Vagina (tissue), 2 donors: ENCODE measurements around the gene ZSCAN12. TPM values are rescaled to one million over a fixed set of nuclear protein-coding genes. Genes with fewer than 3 reads are reported as not detected.
"Not testable (repeated sequence)": the region's sequence is repeated elsewhere in the genome, so short reads cannot be mapped to it uniquely, and the experiment has no call there.

Experiments used
- DNase-seq, 2 donors: peaks; one replicate each; pipeline ENCODE4 v3.0.0-alpha.2; 2017; ENCODE audit errors: extremely low spot score in 2 of 2
- H3K27ac ChIP-seq: fragments of 200-600 bp; sonication (generic); one replicate; pipeline ENCODE4 v1.5.1; 2019
- H3K27me3 ChIP-seq: fragments of 200-600 bp; sonication (generic); one replicate; pipeline ENCODE4 v1.5.1; 2019
- H3K36me3 ChIP-seq, 2 donors: fragments of 200-600 bp; sonication (generic); one replicate each; pipeline ENCODE4 v1.5.1; 2017 to 2019
- H3K4me1 ChIP-seq: fragments of 200-600 bp; sonication (generic); one replicate; pipeline ENCODE4 v1.5.1; 2019
- H3K4me3 ChIP-seq, 2 donors: fragments of 200-600 bp; sonication (generic); 1 replicate in 1 of 2; 2 replicates in 1 of 2; pipeline ENCODE4 v1.5.1; 2016 to 2019
- H3K9me3 ChIP-seq: fragments of 200-600 bp; sonication (generic); one replicate; pipeline ENCODE4 v1.5.1; 2019
- POLR2A ChIP-seq, 2 donors: fragments of 450-650 bp; IDR thresholded peaks; one replicate each; pipeline ENCODE4 v1.6.1; 2017; ENCODE audit warnings: antibody characterized with exemption in 2 of 2, mild to moderate bottlenecking in 2 of 2, moderate library complexity in 2 of 2
- POLR2AphosphoS5 ChIP-seq, 2 donors: sonication (generic); formaldehyde crosslinking; IDR thresholded peaks; one replicate each; pipeline ENCODE4 v1.9.0; 2017; ENCODE audit warnings: antibody characterized with exemption in 2 of 2, mild to moderate bottlenecking in 2 of 2, low read depth in 1 of 2; ENCODE audit not compliant: insufficient read depth in 1 of 2
- intact Hi-C: fragments of 100-400 bp; cut with DNase I; formaldehyde crosslinking; loops from one replicate; pipeline ENCODE4 v1.15.1; 2023
- total RNA-seq: library from RNA; depleted of rRNA; stranded (reverse); fragments of >200 nt; gene quantifications from one replicate; pipeline ENCODE4 v1.2.3, GENCODE V29; 2016
- TF ChIP-seq, protein P1 (sequence below), 3 experiments: fragments of 450-650 bp in 2 of 3; fragments of 200-600 bp in 1 of 3; sonication (generic) in 1 of 3; IDR thresholded peaks; one replicate each; pipeline ENCODE4 v1.5.1; 2017 to 2019; ENCODE audit warnings: antibody characterized with exemption in 3 of 3, mild to moderate bottlenecking in 2 of 3, moderate library complexity in 2 of 3

Gene ZSCAN12
- total RNA-seq, 1 donor from 2014 or later: 5.9 TPM

DNA sequence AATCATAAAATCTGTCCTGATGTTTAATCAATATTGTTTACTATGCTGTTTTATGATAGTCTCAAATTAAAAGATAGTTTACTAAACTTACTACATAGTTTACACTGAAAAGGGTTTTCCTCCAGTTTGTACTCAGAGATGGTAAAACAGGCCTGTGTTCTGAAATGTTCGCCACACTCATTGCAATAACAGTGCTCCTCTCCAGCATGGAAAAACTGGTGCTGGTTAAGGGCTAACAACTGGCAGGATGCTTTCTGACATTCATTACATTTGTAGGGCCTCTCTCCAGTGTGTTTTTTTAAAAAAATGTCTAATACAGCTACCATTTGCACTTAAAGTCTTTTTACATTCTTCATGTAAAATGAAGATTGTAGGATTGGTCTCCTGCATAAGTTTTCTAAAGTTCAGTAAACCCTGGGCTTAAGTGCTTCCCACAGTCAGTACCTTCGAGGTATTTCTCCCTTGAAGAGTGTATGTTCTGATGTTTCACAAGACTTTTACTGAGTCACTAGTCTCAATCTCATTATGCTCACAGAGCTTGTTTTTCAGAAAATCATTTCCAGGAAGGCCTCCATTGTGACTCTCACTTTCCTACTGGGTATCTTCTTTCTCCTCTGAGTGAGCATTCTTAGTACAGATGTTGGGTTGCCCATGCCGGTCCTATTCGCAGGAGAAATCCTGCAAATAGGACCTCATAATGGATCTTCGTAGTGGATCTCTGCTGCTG, 8.7 kb upstream of the ZSCAN12 start:
- Histone ChIP-seq H3K4me1 (no peaks in the 10 kb centered on the region), H3K9me3 (no peaks in the 10 kb centered on the region), H3K27me3 (no peaks in the 10 kb centered on the region), H3K4me3 (no peak overlapping the region), H3K27ac (no peak overlapping the region), H3K36me3 (no peaks in the 10 kb centered on the region)
- intact Hi-C loops: no loop called here
- TF ChIP-seq POLR2AphosphoS5 (IDR thresholded peaks at IDR 0.05; ENCODE audit: insufficient read depth in 1 of 2, low read depth in 1 of 2) (no peak), POLR2A (IDR thresholded peaks at IDR 0.05) (no peak)
- TF ChIP-seq, protein P1, sequence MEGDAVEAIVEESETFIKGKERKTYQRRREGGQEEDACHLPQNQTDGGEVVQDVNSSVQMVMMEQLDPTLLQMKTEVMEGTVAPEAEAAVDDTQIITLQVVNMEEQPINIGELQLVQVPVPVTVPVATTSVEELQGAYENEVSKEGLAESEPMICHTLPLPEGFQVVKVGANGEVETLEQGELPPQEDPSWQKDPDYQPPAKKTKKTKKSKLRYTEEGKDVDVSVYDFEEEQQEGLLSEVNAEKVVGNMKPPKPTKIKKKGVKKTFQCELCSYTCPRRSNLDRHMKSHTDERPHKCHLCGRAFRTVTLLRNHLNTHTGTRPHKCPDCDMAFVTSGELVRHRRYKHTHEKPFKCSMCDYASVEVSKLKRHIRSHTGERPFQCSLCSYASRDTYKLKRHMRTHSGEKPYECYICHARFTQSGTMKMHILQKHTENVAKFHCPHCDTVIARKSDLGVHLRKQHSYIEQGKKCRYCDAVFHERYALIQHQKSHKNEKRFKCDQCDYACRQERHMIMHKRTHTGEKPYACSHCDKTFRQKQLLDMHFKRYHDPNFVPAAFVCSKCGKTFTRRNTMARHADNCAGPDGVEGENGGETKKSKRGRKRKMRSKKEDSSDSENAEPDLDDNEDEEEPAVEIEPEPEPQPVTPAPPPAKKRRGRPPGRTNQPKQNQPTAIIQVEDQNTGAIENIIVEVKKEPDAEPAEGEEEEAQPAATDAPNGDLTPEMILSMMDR (IDR thresholded peaks at IDR 0.05): no peak
- DNase-seq: no peak

DNA sequence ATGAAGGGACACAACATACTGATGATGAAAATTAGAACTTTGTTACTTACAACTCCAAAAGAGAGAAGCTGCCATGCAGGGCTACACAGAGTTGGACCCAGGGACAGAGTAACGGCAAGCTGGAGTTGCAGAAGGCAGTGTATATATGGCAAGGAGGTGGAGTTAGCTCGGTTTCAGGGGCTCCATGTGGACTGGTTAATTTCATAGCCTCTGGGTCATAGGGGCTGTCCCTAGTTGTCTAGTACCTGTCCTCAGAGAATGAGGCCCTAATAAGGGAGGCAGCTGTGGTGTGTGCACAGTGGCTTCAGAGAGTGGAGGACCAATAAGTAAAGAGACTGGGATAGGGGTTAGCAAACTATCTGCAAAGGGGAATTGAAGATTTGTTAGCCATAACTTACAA, 7.9 kb upstream of the ZSCAN12 start:
- Histone ChIP-seq H3K4me1 (no peaks in the 10 kb centered on the region), H3K27me3 (no peaks in the 10 kb centered on the region), H3K4me3 (no peak overlapping the region), H3K9me3 (no peaks in the 10 kb centered on the region), H3K27ac (no peak overlapping the region), H3K36me3 (no peaks in the 10 kb centered on the region)
- no peak for DNase-seq
- intact Hi-C loops: no loop called here
- no peak for TF ChIP-seq POLR2A (IDR thresholded peaks at IDR 0.05)
- TF ChIP-seq, protein P1 (IDR thresholded peaks at IDR 0.05): no peak
- no peak for TF ChIP-seq POLR2AphosphoS5 (IDR thresholded peaks at IDR 0.05; ENCODE audit: insufficient read depth in 1 of 2, low read depth in 1 of 2)

DNA sequence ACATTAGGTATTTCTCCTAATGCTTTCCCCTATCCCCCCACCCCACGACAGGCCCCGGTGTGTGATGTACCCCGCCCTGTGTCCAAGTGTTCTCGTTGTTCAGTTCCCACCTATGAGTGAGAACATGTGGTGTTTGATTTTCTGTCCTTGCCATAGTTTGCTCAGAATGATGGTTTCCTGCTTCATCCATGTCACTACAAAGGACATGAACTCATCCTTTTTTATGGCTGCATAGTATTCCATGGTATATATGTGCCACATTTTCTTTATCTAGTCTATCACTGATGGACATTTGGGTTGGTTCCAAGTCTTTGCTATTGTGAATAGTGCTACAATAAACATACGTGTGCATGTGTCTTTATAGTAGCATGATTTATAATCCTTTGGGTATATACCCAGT, 4.4 kb upstream of the ZSCAN12 start:
- DNase-seq, intact Hi-C loops: not testable (repeated sequence)

DNA sequence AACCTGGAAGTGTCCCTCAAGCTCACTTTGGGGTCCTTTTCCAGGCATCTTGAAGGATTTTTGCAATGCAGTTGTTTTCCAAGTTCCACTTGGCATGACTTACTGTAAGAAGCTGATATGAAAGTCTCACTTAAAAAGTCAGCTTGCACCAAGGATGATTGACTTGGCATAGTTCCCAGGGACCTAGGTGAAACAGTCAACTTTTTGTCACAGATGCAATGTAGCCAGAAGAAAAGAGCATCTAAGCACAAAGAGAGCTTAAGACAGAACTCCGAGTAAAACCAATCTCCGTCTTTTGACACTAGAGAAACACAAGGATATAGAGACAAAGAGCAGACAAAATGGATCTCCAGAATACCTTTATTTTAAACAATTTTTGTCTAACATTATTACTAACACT, 2.6 kb upstream of the ZSCAN12 start:
- TF ChIP-seq POLR2AphosphoS5 (IDR thresholded peaks at IDR 0.05; ENCODE audit: insufficient read depth in 1 of 2, low read depth in 1 of 2): no peak
- no peak for TF ChIP-seq POLR2A (IDR thresholded peaks at IDR 0.05)
- TF ChIP-seq, protein P1 (IDR thresholded peaks at IDR 0.05): no peak
- peaks cover 23% of the 10 kb centered on the region for H3K4me1 ChIP-seq
- H3K27ac ChIP-seq: no peak overlapping the region
- no peak for DNase-seq
- intact Hi-C loops: no loop called here
- H3K27me3 ChIP-seq: no peaks in the 10 kb centered on the region
- H3K9me3 ChIP-seq: no peaks in the 10 kb centered on the region
- H3K4me3 ChIP-seq: no peak overlapping the region
- H3K36me3 ChIP-seq: peaks cover 0 to 9% of the 10 kb centered on the region in 2 donors

More for the DNA sequence above, 4.4 kb upstream of the ZSCAN12 start:
- not testable (repeated sequence) for H3K9me3 ChIP-seq, H3K36me3 ChIP-seq, H3K27ac ChIP-seq, H3K4me1 ChIP-seq, H3K27me3 ChIP-seq, H3K4me3 ChIP-seq

DNA sequence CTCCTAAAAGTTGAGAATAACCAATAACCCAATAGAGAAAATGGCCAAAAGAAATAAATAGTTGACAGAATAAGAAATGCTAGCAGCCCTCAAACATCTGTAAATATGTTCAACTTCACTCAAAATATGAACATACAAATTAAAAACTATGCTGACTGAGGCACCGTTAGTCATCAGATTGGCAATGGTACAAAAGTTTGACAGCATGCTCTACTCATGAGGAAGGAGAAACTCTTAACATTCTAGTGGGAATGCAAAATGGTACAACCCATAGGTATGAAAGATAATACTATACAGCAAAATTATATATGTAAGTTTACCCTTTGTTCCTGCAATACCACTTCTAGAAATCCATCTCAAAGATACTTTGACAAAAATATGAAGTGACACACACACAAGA, 1.6 kb upstream of the ZSCAN12 start:
- intact Hi-C loops: no loop called here
- H3K27me3 ChIP-seq: no peaks in the 10 kb centered on the region
- no peak for TF ChIP-seq POLR2AphosphoS5 (IDR thresholded peaks at IDR 0.05; ENCODE audit: insufficient read depth in 1 of 2, low read depth in 1 of 2)
- peaks cover 0 to 9% of the 10 kb centered on the region in 2 donors for H3K36me3 ChIP-seq
- peaks cover 33% of the 10 kb centered on the region for H3K4me1 ChIP-seq
- no peak overlapping the region for H3K27ac ChIP-seq
- no peak for DNase-seq
- no peak overlapping the region for H3K4me3 ChIP-seq
- H3K9me3 ChIP-seq: no peaks in the 10 kb centered on the region

DNA sequence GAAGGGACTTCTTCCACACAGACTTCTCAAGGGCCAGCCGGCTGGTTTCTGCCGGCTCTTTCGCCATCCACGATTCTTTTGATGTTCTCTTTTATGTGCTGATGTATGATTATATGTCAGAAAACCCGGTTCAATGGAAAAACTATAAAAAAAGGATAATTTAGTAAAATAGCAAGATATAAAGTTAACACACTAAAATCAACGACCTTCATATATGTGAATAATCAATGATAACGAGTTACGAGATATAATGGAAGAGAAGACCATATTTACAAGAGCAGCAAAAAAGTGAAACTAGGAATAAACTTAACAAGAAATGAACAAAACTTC, 540 bp upstream of the ZSCAN12 start:
- Histone ChIP-seq H3K27me3 (no peaks in the 10 kb centered on the region), H3K36me3 (peaks cover 0 to 9% of the 10 kb centered on the region in 2 donors), H3K4me3 (peak overlapping the region; percentile 59 to 77), H3K4me1 (peaks cover 41% of the 10 kb centered on the region), H3K9me3 (no peaks in the 10 kb centered on the region), H3K27ac (no peak overlapping the region)
- no peak for DNase-seq
- TF ChIP-seq, protein P1 (IDR thresholded peaks at IDR 0.05): no peak
- TF ChIP-seq POLR2AphosphoS5 (IDR thresholded peaks at IDR 0.05; ENCODE audit: insufficient read depth in 1 of 2, low read depth in 1 of 2) (no peak), POLR2A (IDR thresholded peaks at IDR 0.05) (no peak)
- intact Hi-C loops: no loop called here
